Neuronal stem cell (in vitro differentiated cells): Measurements from ENCODE around the gene ZNF12.

ENCODE experiments used
- DNase-seq: peaks from one replicate; pipeline ENCODE4 v3.0.0-alpha.2; 2013; ENCODE audit warnings: low spot score
- H2AFZ ChIP-seq: one replicate; pipeline ENCODE4 v1.6.1; 2013; ENCODE audit warnings: mild to moderate bottlenecking, low read length, inconsistent platforms
- H2AK5ac ChIP-seq: 2 replicates; pipeline ENCODE4 v1.6.1; 2013; ENCODE audit warnings: low read depth, mild to moderate bottlenecking, inconsistent platforms, low read length, moderate library complexity, mixed read lengths
- H2BK120ac ChIP-seq: 2 replicates; pipeline ENCODE4 v1.6.1; 2013; ENCODE audit warnings: low read depth, mild to moderate bottlenecking, inconsistent platforms, low read length, moderate library complexity, mixed read lengths
- H2BK12ac ChIP-seq: one replicate; pipeline ENCODE4 v1.6.1; 2013; ENCODE audit warnings: low read length, inconsistent platforms
- H2BK15ac ChIP-seq: 2 replicates; pipeline ENCODE4 v1.6.1; 2013; ENCODE audit warnings: mild to moderate bottlenecking, low read length, inconsistent platforms, mixed read lengths
- H2BK5ac ChIP-seq: one replicate; pipeline ENCODE4 v1.6.1; 2013; ENCODE audit warnings: inconsistent platforms, mild to moderate bottlenecking, low read length, moderate library complexity
- H3K14ac ChIP-seq: one replicate; pipeline ENCODE4 v1.6.1; 2013; ENCODE audit warnings: low read length, inconsistent platforms
- H3K18ac ChIP-seq: 2 replicates; pipeline ENCODE4 v1.6.1; 2013; ENCODE audit warnings: low read length, inconsistent platforms
- H3K23ac ChIP-seq: 2 replicates; pipeline ENCODE4 v1.6.1; 2013; ENCODE audit warnings: low read depth, mild to moderate bottlenecking, mixed read lengths, low read length, inconsistent platforms; ENCODE audit not compliant: poor library complexity
- H3K27ac ChIP-seq: replicated peaks from 3 replicates; pipeline ENCODE4 v1.5.1; 2013; ENCODE audit warnings: low read length, inconsistent platforms
- H3K27me3 ChIP-seq, 3 experiments: 2 replicates each; pipeline ENCODE4 v1.6.1; 2013; ENCODE audit warnings: low read length in 3 of 3, mild to moderate bottlenecking in 2 of 3, inconsistent platforms in 1 of 3, low read depth in 1 of 3, mixed read lengths in 1 of 3, moderate library complexity in 1 of 3; ENCODE audit not compliant: control insufficient read depth in 3 of 3, insufficient read depth in 3 of 3
- H3K36me3 ChIP-seq, 2 donors: replicated peaks in 1 of 2; 2 replicates each; pipeline ENCODE4 v1.6.1; 2013; ENCODE audit warnings: low read length in 2 of 2; ENCODE audit not compliant: control insufficient read depth in 2 of 2, insufficient read depth in 2 of 2
- H3K4ac ChIP-seq: 2 replicates; pipeline ENCODE4 v1.6.1; 2013; ENCODE audit warnings: inconsistent platforms, mild to moderate bottlenecking, low read length, moderate library complexity
- H3K4me1 ChIP-seq, 2 donors: 1 replicate in 1 of 2; 2 replicates in 1 of 2; pipeline ENCODE4 v1.6.1; 2013; ENCODE audit warnings: low read length in 2 of 2, low read depth in 1 of 2; ENCODE audit not compliant: control insufficient read depth in 2 of 2, insufficient read depth in 1 of 2
- H3K4me2 ChIP-seq: one replicate; pipeline ENCODE4 v1.6.1; 2013; ENCODE audit warnings: mild to moderate bottlenecking, low read length, inconsistent platforms; ENCODE audit not compliant: insufficient read depth, poor library complexity, severe bottlenecking
- H3K4me3 ChIP-seq, 2 donors: 2 replicates each; pipeline ENCODE4 v1.5.1; 2013; ENCODE audit warnings: low read length in 2 of 2, mild to moderate bottlenecking in 2 of 2, inconsistent platforms in 1 of 2, moderate library complexity in 1 of 2
- H3K79me1 ChIP-seq: one replicate; pipeline ENCODE4 v1.6.1; 2013; ENCODE audit warnings: low read depth, mild to moderate bottlenecking, inconsistent platforms, low read length, moderate library complexity
- H3K9ac ChIP-seq: one replicate; pipeline ENCODE4 v1.6.1; 2013; ENCODE audit warnings: mild to moderate bottlenecking, low read depth, low read length, inconsistent platforms; ENCODE audit not compliant: poor library complexity
- H3K9me3 ChIP-seq, 2 donors: replicated peaks in 1 of 2; 2 replicates each; pipeline versions ENCODE3 to v1.6.1; 2013; ENCODE audit warnings: low read length in 2 of 2, mild to moderate bottlenecking in 2 of 2, inconsistent platforms in 1 of 2, low read depth in 1 of 2, mixed read lengths in 1 of 2, moderate library complexity in 1 of 2; ENCODE audit not compliant: control insufficient read depth in 2 of 2, insufficient read depth in 1 of 2
- H4K8ac ChIP-seq: one replicate; pipeline ENCODE4 v1.6.1; 2013; ENCODE audit warnings: low read depth, mild to moderate bottlenecking, inconsistent platforms, low read length, moderate library complexity
- H4K91ac ChIP-seq: one replicate; pipeline ENCODE4 v1.6.1; 2013; ENCODE audit warnings: low read length, low read depth, mild to moderate bottlenecking, inconsistent platforms; ENCODE audit not compliant: poor library complexity
- WGBS, 2 donors: extraction: QIAGEN DNeasy Blood & Tissue Kit; methylation state at CpG; one replicate each; pipeline ENCODE4 v1.1.7; 2013; ENCODE audit warnings: missing lambda C conversion rate in 2 of 2, mixed read lengths in 1 of 2; ENCODE audit not compliant: insufficient read length in 2 of 2, insufficient replicate concordance in 1 of 2; ENCODE audit errors: extremely low coverage in 2 of 2; 5-methylcytosine and 5-hydroxymethylcytosine counted together

ZNF12 gene

GRCh38 chr7:6700793-6701192 is 6.0 kb downstream of the ZNF12 start:
- no peak overlapping the region for H3K4ac ChIP-seq
- peaks cover 16% of the 10 kb centered on the region for H3K79me1 ChIP-seq
- H3K14ac ChIP-seq, result no peak overlapping the region
- no peak overlapping the region for H4K8ac ChIP-seq
- peaks cover 0 to 1% of the 10 kb centered on the region in 2 donors for H3K4me1 ChIP-seq
- H2BK5ac ChIP-seq, result no peak overlapping the region
- peaks cover 64 to 86% of the 10 kb centered on the region in 2 donors for H3K9me3 ChIP-seq
- H3K4me3 ChIP-seq, result no peak overlapping the region
- no peak overlapping the region for H2BK15ac ChIP-seq
- no peaks in the 10 kb centered on the region for H3K27me3 ChIP-seq
- DNase-seq, result no peak
- WGBS, 2 donors, result no CpG with 5 or more reads among the region's 5 CpGs
- peaks cover 58 to 90% of the 10 kb centered on the region in 2 donors for H3K36me3 ChIP-seq
- H4K91ac ChIP-seq, result no peak overlapping the region
- no peak overlapping the region for H3K9ac ChIP-seq
- H2AFZ ChIP-seq, result no peak overlapping the region
- no peak overlapping the region for H3K23ac ChIP-seq
- H3K18ac ChIP-seq, result no peak overlapping the region
- H2BK12ac ChIP-seq, result no peak overlapping the region
- no peak overlapping the region for H3K4me2 ChIP-seq
- no peak overlapping the region for H3K27ac ChIP-seq
- H2AK5ac ChIP-seq, result no peak overlapping the region
- no peak overlapping the region for H2BK120ac ChIP-seq

DNA sequence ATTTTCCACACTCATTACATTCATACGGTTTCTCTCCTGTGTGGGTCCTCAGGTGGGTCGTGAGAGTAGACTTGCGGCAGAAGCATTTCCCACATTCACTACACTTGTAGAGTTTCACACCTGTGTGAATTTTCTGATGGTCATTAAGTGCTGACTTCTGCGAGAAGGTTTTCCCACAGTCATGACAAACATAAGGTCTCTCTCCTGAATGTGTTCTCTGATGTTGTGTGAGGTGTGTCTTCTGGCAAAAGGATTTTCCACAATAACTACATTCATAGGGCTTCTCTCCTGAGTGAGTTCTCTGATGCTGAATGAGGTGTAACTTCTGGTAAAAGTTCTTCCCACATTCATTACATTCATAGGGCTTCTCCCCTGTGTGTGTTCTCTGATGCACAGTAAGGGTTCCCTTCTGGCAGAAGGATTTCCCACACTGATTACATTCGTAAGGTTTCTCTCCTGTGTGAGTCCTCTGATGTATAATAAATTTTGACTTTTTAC is 15.1 kb downstream of the ZNF12 start:
- no peak for DNase-seq
- no peak overlapping the region for H2BK15ac ChIP-seq
- H4K91ac ChIP-seq, result no peak overlapping the region
- no peak overlapping the region for H3K4me3 ChIP-seq
- H3K4me2 ChIP-seq, result no peak overlapping the region
- no peaks in the 10 kb centered on the region for H3K4me1 ChIP-seq
- WGBS, 2 donors, result no CpG with 5 or more reads among the region's 5 CpGs
- H3K36me3 ChIP-seq, result peaks cover 52 to 100% of the 10 kb centered on the region in 2 donors
- no peak overlapping the region for H3K27ac ChIP-seq
- H2BK5ac ChIP-seq, result no peak overlapping the region
- H2BK120ac ChIP-seq, result no peak overlapping the region
- no peak overlapping the region for H3K9ac ChIP-seq
- H2AK5ac ChIP-seq, result no peak overlapping the region
- H3K18ac ChIP-seq, result no peak overlapping the region
- no peak overlapping the region for H4K8ac ChIP-seq
- H3K27me3 ChIP-seq, result no peaks in the 10 kb centered on the region
- no peak overlapping the region for H2AFZ ChIP-seq
- H3K4ac ChIP-seq, result no peak overlapping the region
- H2BK12ac ChIP-seq, result no peak overlapping the region
- H3K79me1 ChIP-seq, result no peaks in the 10 kb centered on the region
- no peak overlapping the region for H3K23ac ChIP-seq
- H3K14ac ChIP-seq, result no peak overlapping the region
- peaks cover 62 to 100% of the 10 kb centered on the region in 2 donors for H3K9me3 ChIP-seq

DNA sequence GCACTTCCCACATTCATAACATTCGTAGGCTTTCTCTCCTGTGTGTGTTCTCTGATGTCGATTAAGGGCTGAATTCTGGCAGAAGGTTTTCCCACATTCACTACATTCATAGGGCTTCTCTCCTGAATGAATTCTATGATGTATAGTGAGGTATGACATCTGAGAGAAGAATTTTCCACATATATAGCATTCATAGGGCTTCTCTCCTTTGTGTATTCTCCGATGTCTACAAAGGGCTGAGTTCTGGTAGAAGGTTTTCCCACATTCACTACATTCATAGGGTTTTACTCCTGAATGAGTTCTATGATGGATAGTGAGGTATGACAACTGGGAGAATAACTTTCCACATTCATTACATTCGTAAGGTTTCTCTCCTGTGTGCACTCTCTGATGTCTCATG is 15.6 kb downstream of the ZNF12 start:
- no peaks in the 10 kb centered on the region for H3K79me1 ChIP-seq
- no peak overlapping the region for H3K4me3 ChIP-seq
- H3K23ac ChIP-seq, result no peak overlapping the region
- no CpG with 5 or more reads among the region's 4 CpGs for WGBS, 2 donors
- H3K27me3 ChIP-seq, result no peaks in the 10 kb centered on the region
- DNase-seq, result no peak
- no peak overlapping the region for H3K4me2 ChIP-seq
- H3K14ac ChIP-seq, result no peak overlapping the region
- no peak overlapping the region for H2AK5ac ChIP-seq
- H3K18ac ChIP-seq, result no peak overlapping the region
- H4K8ac ChIP-seq, result no peak overlapping the region
- H3K4ac ChIP-seq, result no peak overlapping the region
- no peaks in the 10 kb centered on the region for H3K4me1 ChIP-seq
- H2BK120ac ChIP-seq, result no peak overlapping the region
- H2BK12ac ChIP-seq, result no peak overlapping the region
- no peak overlapping the region for H2BK5ac ChIP-seq
- H3K27ac ChIP-seq, result no peak overlapping the region
- no peak overlapping the region for H2BK15ac ChIP-seq
- no peak overlapping the region for H3K9ac ChIP-seq
- H3K36me3 ChIP-seq, result peaks cover 48 to 99% of the 10 kb centered on the region in 2 donors
- no peak overlapping the region for H2AFZ ChIP-seq
- no peak overlapping the region for H4K91ac ChIP-seq
- H3K9me3 ChIP-seq, result peaks cover 60 to 100% of the 10 kb centered on the region in 2 donors

DNA sequence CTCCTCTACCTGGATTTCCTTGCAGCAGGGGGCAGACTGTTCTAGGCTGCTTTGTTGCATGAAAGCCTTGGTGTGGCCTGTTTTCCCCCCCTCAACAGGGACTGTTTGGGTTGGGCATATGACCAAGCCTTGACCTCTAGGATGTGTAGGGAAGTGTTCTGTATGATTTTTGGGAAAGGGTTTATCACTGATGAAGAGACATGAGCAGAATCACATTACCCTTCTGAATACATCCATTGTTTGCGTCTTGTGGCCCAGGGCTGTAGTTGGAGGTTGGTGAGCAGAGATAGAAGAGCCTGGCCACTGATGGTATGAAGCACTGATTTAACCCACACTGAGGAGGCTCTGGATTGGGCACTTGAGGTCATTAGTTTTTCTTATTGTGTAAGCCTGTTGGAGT is 26.6 kb downstream of the ZNF12 start:
- H4K91ac ChIP-seq, result no peak overlapping the region
- H2BK120ac ChIP-seq, result no peak overlapping the region
- no peaks in the 10 kb centered on the region for H3K4me1 ChIP-seq
- no peak overlapping the region for H3K4ac ChIP-seq
- H3K9ac ChIP-seq, result no peak overlapping the region
- H3K36me3 ChIP-seq, result no peaks in the 10 kb centered on the region
- peaks cover 44 to 51% of the 10 kb centered on the region in 2 donors for H3K9me3 ChIP-seq
- no peaks in the 10 kb centered on the region for H3K79me1 ChIP-seq
- H3K4me2 ChIP-seq, result no peak overlapping the region
- no peak overlapping the region for H3K23ac ChIP-seq
- DNase-seq, result no peak
- no peak overlapping the region for H2AFZ ChIP-seq
- no peak overlapping the region for H3K27ac ChIP-seq
- peak overlapping the region in 1 of 2 donors; percentile 25 for H3K4me3 ChIP-seq
- no peak overlapping the region for H2BK12ac ChIP-seq
- no peaks in the 10 kb centered on the region for H3K27me3 ChIP-seq
- H3K18ac ChIP-seq, result no peak overlapping the region
- no CpG with 5 or more reads among the region's 1 CpG for WGBS, 2 donors
- no peak overlapping the region for H3K14ac ChIP-seq
- no peak overlapping the region for H2BK15ac ChIP-seq
- no peak overlapping the region for H4K8ac ChIP-seq
- no peak overlapping the region for H2AK5ac ChIP-seq
- no peak overlapping the region for H2BK5ac ChIP-seq
